Small intestine (tissue), 7 donors: ENCODE results near the gene CAMKMT. TPM values are rescaled to one million over a fixed set of nuclear protein-coding genes. Genes with fewer than 3 reads are reported as not detected.
"Not testable (repeated sequence)": the region's sequence is repeated elsewhere in the genome, so short reads cannot be mapped to it uniquely, and the experiment has no call there.

ENCODE experiments used
- DNase-seq, 2 donors: peaks; one replicate each; pipeline versions ENCODE4 v3.0.0 to v3.0.0-alpha.2; 2013
- FAIRE-seq: peaks from 2 replicates; lab custom pipeline; 2012; peaks lifted over from hg19 to GRCh38; lab: Jason Lieb, UNC
- H3K27ac ChIP-seq, 3 donors: one replicate each; pipeline ENCODE4 v1.5.1; 2013; ENCODE audit warnings: low read length in 2 of 3, mild to moderate bottlenecking in 2 of 3, control low read depth in 1 of 3, inconsistent platforms in 1 of 3, low read depth in 1 of 3, moderate library complexity in 1 of 3
- H3K27me3 ChIP-seq, 3 donors: one replicate each; pipeline ENCODE4 v1.6.1; 2013; ENCODE audit warnings: low read length in 3 of 3, inconsistent platforms in 1 of 3; ENCODE audit not compliant: control insufficient read depth in 3 of 3, insufficient read depth in 3 of 3
- H3K36me3 ChIP-seq, 3 donors: one replicate each; pipeline ENCODE4 v1.6.1; 2013; ENCODE audit warnings: low read length in 3 of 3, inconsistent platforms in 1 of 3, low read depth in 1 of 3, mild to moderate bottlenecking in 1 of 3, moderate library complexity in 1 of 3; ENCODE audit not compliant: control insufficient read depth in 3 of 3, insufficient read depth in 2 of 3
- H3K4me1 ChIP-seq, 3 donors: one replicate each; pipeline ENCODE4 v1.6.1; 2013; ENCODE audit warnings: low read length in 2 of 3, inconsistent platforms in 1 of 3, low read depth in 1 of 3, mild to moderate bottlenecking in 1 of 3, moderate library complexity in 1 of 3; ENCODE audit not compliant: control insufficient read depth in 3 of 3, insufficient read depth in 2 of 3
- H3K4me3 ChIP-seq, 3 donors: one replicate each; pipeline ENCODE4 v1.5.1; 2013; ENCODE audit warnings: low read length in 3 of 3, control low read depth in 1 of 3, inconsistent platforms in 1 of 3, low read depth in 1 of 3, mild to moderate bottlenecking in 1 of 3, moderate library complexity in 1 of 3
- H3K9me3 ChIP-seq, 2 donors: one replicate each; pipeline ENCODE4 v1.6.1; 2013; ENCODE audit warnings: low read depth in 1 of 2, low read length in 1 of 2; ENCODE audit not compliant: control insufficient read depth in 2 of 2, insufficient read depth in 1 of 2
- WGBS, 3 donors: extraction: QIAGEN DNeasy Blood & Tissue Kit; methylation state at CpG; one replicate each; pipeline ENCODE4 v1.1.7; 2013; 5-methylcytosine and 5-hydroxymethylcytosine counted together
- polyA plus RNA-seq, 4 donors: library from polyadenylated mRNA; stranded (reverse) in 3 of 4; unstranded in 1 of 4; fragments of 200-250 nt in 3 of 4; fragments of 120-200 nt in 1 of 4; gene quantifications; one replicate each; pipeline versions ENCODE4 v1.2.1 to v1.2.3, GENCODE V29; 2013
- donor health status: healthy with polysubstance abuse.
- donor health status: control.
- donor health status: control.
- donor health status: Bipolar disorder and iron deficiency.
- donor health status: healthy.

Gene CAMKMT
- polyA plus RNA-seq, 4 donors, result 3.5 to 9.6 (median 6.9) TPM

DNA sequence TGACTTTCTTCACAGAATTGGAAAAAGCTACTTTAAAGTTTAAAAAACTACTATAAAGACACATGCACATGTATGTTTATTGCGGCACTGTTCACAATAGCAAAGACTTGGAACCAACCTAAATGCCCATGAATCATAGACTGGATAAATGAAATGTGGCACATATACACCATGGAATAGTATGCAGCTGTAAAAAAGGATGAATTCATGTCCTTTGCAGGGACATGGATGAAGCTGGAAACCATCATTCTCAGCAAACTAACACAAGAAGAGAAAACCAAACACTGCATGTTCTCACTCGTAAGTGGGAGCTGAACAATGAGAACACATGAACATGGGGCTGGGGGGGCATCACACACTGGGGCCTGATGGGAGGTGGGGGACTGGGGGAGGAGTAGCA is 233.9 kb downstream of the CAMKMT start:
- not testable (repeated sequence) for H3K36me3 ChIP-seq, FAIRE-seq, DNase-seq, H3K9me3 ChIP-seq, H3K27ac ChIP-seq, H3K4me3 ChIP-seq, H3K27me3 ChIP-seq, H3K4me1 ChIP-seq
- WGBS, 3 donors, result 97 to 99% (median 97%) methylated on average over 2 of the region's 2 CpGs

DNA sequence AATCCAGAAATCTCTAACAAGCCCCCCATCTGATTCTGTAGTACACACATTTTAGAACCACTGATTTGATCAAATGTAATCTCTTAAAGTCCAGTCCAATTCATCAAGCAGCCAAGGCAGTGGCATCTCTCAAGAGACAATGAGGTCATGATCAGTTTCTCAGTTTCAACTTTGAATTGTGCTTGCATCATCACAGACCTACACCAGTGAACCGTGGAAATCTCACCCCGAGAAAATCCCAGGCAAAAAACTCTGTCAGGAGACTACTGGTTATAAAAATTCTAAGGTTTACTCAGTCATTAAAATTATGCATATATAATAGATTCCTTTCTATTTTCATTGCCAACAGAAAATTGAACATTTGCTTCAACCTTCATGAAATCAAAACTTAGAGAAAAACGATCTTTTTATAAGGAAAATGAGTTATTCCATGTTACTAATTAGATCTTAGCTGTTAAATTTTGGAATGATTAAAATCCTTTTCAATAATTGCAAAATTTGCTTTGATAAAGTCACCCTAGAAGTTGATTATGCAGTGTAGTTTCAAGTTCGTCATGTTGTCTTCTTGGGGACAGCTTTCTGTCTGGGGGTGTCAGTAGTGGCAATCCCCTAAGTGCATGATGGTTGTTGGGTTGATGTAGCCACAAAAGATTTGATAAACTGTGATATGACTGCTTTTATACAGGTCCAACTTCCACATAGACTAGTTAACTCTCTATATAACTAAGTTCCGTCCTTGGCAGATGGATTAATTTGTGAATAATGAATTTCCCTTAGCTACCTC is 235.0 kb downstream of the CAMKMT start:
- Histone ChIP-seq H3K4me1 (no peaks in the 10 kb centered on the region), H3K4me3 (no peak overlapping the region), H3K9me3 (no peaks in the 10 kb centered on the region), H3K36me3 (no peaks in the 10 kb centered on the region), H3K27ac (no peak overlapping the region), H3K27me3 (no peaks in the 10 kb centered on the region)
- FAIRE-seq (no peak), DNase-seq (no peak)
- 82 to 85% (median 84%) methylated on average over 5 of the region's 5 CpGs for WGBS, 3 donors

DNA sequence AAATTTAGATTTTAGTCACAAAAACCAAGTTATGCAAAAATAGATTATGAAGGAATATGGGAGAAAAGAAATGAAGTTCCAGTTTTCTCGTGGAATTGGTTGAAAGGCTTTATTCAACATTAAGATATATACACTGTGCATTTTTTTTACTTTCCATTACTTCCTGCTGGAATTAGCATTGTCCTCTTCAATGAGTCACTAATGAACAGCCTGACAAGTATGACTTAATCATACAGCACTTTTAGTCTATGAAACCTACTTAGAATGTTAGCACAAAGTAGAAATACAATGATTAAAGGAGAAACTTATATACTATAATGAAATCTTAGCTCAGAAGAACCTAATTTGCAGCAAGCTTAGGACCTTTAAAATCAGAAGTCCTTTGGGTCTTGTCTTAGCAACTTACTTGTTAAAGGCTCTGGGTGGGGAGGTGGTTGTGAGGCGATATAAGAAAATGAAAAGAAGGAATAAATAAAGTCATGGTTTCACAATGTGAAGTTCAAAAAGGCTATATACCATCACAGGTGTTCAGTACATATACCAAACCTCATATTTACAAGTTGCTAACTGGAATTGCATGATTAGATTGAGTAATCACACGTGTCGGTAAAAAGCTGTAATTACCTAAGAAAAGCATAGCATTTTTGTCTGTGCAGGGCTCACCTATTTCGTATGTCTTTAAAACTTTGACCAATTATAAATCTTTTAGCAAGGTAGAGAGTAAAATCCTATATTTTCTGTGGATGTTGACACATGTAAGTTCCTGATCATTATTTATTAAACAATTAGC is 236.8 kb downstream of the CAMKMT start:
- Histone ChIP-seq H3K27me3 (no peaks in the 10 kb centered on the region), H3K27ac (no peak overlapping the region), H3K9me3 (no peaks in the 10 kb centered on the region), H3K4me1 (no peaks in the 10 kb centered on the region), H3K36me3 (no peaks in the 10 kb centered on the region), H3K4me3 (no peak overlapping the region)
- 73 to 92% (median 77%) methylated on average over 5 of the region's 5 CpGs for WGBS, 3 donors
- DNase-seq, result no peak
- FAIRE-seq, result no peak

DNA sequence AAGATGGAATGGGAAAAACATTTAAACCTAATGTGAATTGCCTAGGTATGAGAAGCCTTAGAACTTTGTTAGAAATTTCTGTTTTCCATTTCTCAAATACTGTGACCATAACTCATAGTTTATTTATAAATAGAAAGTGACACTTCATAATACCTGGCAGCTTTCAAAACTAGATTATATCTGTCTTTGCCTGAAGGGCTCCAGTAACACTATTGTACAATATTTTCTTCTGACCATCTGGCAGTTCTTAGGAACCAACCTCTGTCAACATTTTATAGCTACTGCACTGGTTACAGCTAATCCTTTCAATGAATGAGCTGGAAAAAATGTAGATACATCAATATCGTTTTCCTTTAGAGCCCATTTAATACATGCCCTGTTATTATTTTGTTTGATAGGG is 237.4 kb downstream of the CAMKMT start:
- FAIRE-seq (no peak), DNase-seq (no peak)
- Histone ChIP-seq H3K9me3 (no peaks in the 10 kb centered on the region), H3K4me3 (no peak overlapping the region), H3K4me1 (no peaks in the 10 kb centered on the region), H3K27me3 (no peaks in the 10 kb centered on the region), H3K27ac (no peak overlapping the region), H3K36me3 (no peaks in the 10 kb centered on the region)
- 45 to 82% (median 67%) methylated on average over 1 of the region's 1 CpG for WGBS, 3 donors

DNA sequence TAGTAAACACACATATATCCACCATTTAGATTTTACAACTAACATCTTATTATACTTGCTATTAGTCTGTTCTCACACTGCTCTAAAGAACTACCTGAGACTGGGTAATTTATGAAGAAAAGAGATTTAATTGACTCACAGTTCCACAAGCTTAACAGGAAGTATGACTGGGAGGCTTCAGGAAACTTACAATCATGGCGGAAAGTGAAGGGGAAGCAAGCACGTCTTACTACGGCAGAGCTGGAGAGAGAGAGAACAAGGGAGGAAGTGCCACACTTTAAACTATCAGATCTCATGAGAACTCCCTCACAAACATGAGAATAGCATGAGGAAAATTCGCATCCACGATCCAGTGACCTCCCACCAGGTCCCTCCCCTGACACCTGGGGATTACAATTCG is 240.7 kb downstream of the CAMKMT start:
- Histone ChIP-seq H3K4me3 (no peak overlapping the region), H3K9me3 (no peaks in the 10 kb centered on the region), H3K27me3 (no peaks in the 10 kb centered on the region), H3K4me1 (no peaks in the 10 kb centered on the region), H3K36me3 (no peaks in the 10 kb centered on the region), H3K27ac (no peak overlapping the region)
- FAIRE-seq, result no peak
- DNase-seq, result no peak
- WGBS, 3 donors, result 90 to 97% (median 94%) methylated on average over 6 of the region's 6 CpGs

DNA sequence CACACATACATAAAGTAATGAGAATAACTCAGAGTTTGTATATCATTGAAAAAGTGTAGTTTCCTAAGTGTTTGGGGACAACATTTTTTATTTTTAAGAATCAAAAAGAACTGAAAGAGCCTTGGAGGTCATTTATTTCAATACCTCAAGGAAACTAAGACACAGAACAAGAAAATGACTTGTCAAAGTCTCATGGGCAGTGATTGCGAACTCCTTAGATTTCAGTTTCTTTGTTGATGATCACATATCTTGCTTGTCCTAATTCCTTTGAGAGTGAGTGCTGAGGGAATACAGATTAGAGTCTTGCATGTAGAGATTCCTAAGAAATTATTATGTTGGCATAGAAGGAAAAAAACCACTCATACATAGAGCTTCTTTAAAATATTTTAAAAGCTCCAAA is 243.8 kb downstream of the CAMKMT start:
- WGBS, 3 donors, result 0 to 86% (median 42%) methylated on average over 1 of the region's 1 CpG
- Histone ChIP-seq H3K27me3 (no peaks in the 10 kb centered on the region), H3K36me3 (no peaks in the 10 kb centered on the region), H3K27ac (no peak overlapping the region), H3K9me3 (no peaks in the 10 kb centered on the region), H3K4me1 (no peaks in the 10 kb centered on the region), H3K4me3 (no peak overlapping the region)
- no peak for FAIRE-seq
- DNase-seq, result no peak

DNA sequence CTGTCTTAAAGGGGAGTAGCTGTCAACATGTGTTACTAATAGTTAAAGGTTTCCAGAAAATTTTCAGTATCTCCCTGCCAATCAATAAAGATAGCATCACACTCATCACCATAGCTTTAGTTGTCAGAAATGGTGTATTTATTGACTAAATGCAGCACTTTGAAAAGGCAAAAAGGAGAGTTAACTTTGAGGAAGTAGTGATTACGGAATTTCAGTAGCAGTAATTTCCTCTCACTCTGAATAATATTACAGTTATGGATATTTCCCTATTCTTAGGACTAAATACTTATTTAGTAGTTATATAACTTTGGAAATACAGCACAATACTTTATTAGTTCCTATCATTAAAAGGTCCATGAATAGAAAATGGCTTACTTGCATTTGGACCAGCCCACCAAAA is 250.5 kb downstream of the CAMKMT start:
- Histone ChIP-seq H3K9me3 (no peaks in the 10 kb centered on the region), H3K27ac (no peak overlapping the region), H3K27me3 (no peaks in the 10 kb centered on the region), H3K36me3 (no peaks in the 10 kb centered on the region), H3K4me1 (no peaks in the 10 kb centered on the region), H3K4me3 (no peak overlapping the region)
- WGBS, 3 donors, result 81 to 97% (median 93%) methylated on average over 1 of the region's 1 CpG
- FAIRE-seq (no peak), DNase-seq (no peak)

DNA sequence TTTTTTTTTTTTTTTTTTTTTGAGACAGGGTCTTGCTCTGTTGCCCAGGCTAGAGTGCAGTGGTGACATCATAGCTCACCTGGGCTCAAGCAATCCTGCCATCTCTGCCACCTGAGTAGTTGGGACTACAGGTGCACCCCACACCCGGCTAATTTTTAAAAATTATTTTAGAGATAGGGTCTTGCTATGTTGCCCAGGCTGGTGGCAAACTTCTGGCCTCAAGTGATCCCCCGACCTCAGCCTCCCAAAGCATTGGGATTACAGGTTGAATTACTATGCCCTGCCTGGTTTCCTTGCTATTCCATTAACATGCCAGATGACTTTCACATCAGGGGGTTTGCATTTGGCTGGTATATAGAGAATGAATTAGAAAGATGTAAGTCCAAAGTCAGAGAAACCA is 253.2 kb downstream of the CAMKMT start:
- no peak for DNase-seq
- H3K27me3 ChIP-seq, result no peaks in the 10 kb centered on the region
- no peak overlapping the region for H3K27ac ChIP-seq
- no peaks in the 10 kb centered on the region for H3K36me3 ChIP-seq
- 93 to 96% (median 95%) methylated on average over 2 of the region's 2 CpGs for WGBS, 3 donors
- no peak overlapping the region for H3K4me3 ChIP-seq
- no peaks in the 10 kb centered on the region for H3K4me1 ChIP-seq
- no peaks in the 10 kb centered on the region for H3K9me3 ChIP-seq
- no peak for FAIRE-seq
